H1 (cell line): ENCODE measurements around the gene PEX1. TPM values are rescaled to one million over a fixed set of nuclear protein-coding genes. Genes with fewer than 3 reads are reported as not detected.
A peak's percentile ranks its signal among the peaks of the same experiment; 100 is the strongest.

Experiments
- CTCF ChIA-PET: fragments of 300-600 bp; sonication (Branson Sonifier 250); formaldehyde crosslinking; loops from one replicate; lab custom pipeline; 2021; ENCODE audit not compliant: partially characterized antibody; lab: Charles Lee
- POLR2A ChIA-PET: fragments of 300-600 bp; sonication (Branson Sonifier 250); formaldehyde crosslinking; loops from one replicate; lab custom pipeline; 2021; ENCODE audit warnings: inconsistent platforms; ENCODE audit not compliant: partially characterized antibody; lab: Charles Lee
- DNase-seq, 2 experiments: peaks; one replicate each; pipeline versions ENCODE4 v3.0.0 to v3.0.0-alpha.2; 2010 to 2022; ENCODE audit warnings: low spot score in 2 of 2, low read depth in 1 of 2, mixed read lengths in 1 of 2
- FAIRE-seq: peaks from 2 replicates; lab custom pipeline; 2011; peaks lifted over from hg19 to GRCh38; lab: Jason Lieb, UNC
- H2AFZ ChIP-seq: 2 replicates; pipeline ENCODE4 v1.8.1; 2012; ENCODE audit warnings: low read length, inconsistent platforms
- H2AK5ac ChIP-seq: 2 replicates; pipeline ENCODE4 v1.6.1; 2013; ENCODE audit warnings: low read depth, low read length
- H2BK120ac ChIP-seq: replicated peaks from 2 replicates; pipeline ENCODE3; 2013; ENCODE audit warnings: low read depth, low read length, inconsistent platforms
- H2BK12ac ChIP-seq: 2 replicates; pipeline ENCODE4 v1.6.1; 2013; ENCODE audit warnings: low read depth, low read length
- H2BK15ac ChIP-seq: 2 replicates; pipeline ENCODE4 v1.6.1; 2013; ENCODE audit warnings: low read length
- H2BK20ac ChIP-seq: 2 replicates; pipeline ENCODE4 v1.6.1; 2013; ENCODE audit warnings: low read length
- H2BK5ac ChIP-seq: 2 replicates; pipeline ENCODE4 v1.6.1; 2013; ENCODE audit warnings: low read depth, low read length
- H3K14ac ChIP-seq: 2 replicates; pipeline ENCODE4 v1.6.1; 2013; ENCODE audit warnings: inconsistent platforms; ENCODE audit not compliant: insufficient read length
- H3K18ac ChIP-seq: 2 replicates; pipeline ENCODE4 v1.6.1; 2013; ENCODE audit warnings: low read length; ENCODE audit errors: extremely low read depth
- H3K23ac ChIP-seq: 2 replicates; pipeline ENCODE4 v1.6.1; 2013; ENCODE audit warnings: inconsistent platforms; ENCODE audit not compliant: insufficient read length
- H3K23me2 ChIP-seq: 2 replicates; pipeline ENCODE4 v1.6.1; 2013; ENCODE audit warnings: low read depth, low read length
- H3K27ac ChIP-seq: 2 replicates; pipeline ENCODE4 v1.6.1; 2011; ENCODE audit warnings: low read depth, low read length, inconsistent platforms
- H3K27me3 ChIP-seq, 4 experiments: replicated peaks in 1 of 4; 1 replicate in 1 of 4; 2 replicates in 3 of 4; pipeline versions ENCODE4 v1.6.1 to v1.8.1; 2011 to 2013; ENCODE audit warnings: low read length in 3 of 4, mild to moderate bottlenecking in 3 of 4, inconsistent platforms in 2 of 4, mixed read lengths in 2 of 4, moderate library complexity in 1 of 4; ENCODE audit not compliant: control insufficient read depth in 3 of 4, insufficient read depth in 3 of 4; ENCODE audit errors: extremely low read depth in 1 of 4
- H3K36me3 ChIP-seq, 4 experiments: 2 replicates each; pipeline versions ENCODE4 v1.6.1 to v1.8.1; 2011 to 2013; ENCODE audit warnings: mild to moderate bottlenecking in 4 of 4, low read length in 3 of 4, moderate library complexity in 2 of 4, control low read depth in 1 of 4, inconsistent platforms in 1 of 4; ENCODE audit not compliant: insufficient read depth in 4 of 4, control insufficient read depth in 2 of 4
- H3K4ac ChIP-seq: replicated peaks from 2 replicates; pipeline ENCODE3; 2013; ENCODE audit warnings: low read length, low read depth, mixed read lengths, inconsistent platforms; ENCODE audit not compliant: insufficient read length
- H3K4me1 ChIP-seq, 4 experiments: replicated peaks in 1 of 4; 1 replicate in 1 of 4; 2 replicates in 3 of 4; pipeline versions ENCODE4 v1.6.1 to v1.8.1; 2011 to 2013; ENCODE audit warnings: low read length in 3 of 4, inconsistent platforms in 2 of 4, mixed read lengths in 1 of 4; ENCODE audit not compliant: insufficient read depth in 4 of 4, control insufficient read depth in 3 of 4
- H3K4me2 ChIP-seq, 2 experiments: 2 replicates each; pipeline versions ENCODE4 v1.6.1 to v1.8.1; 2011 to 2013; ENCODE audit warnings: low read depth in 2 of 2, low read length in 2 of 2, control low read depth in 1 of 2, inconsistent platforms in 1 of 2, mild to moderate bottlenecking in 1 of 2; ENCODE audit not compliant: insufficient read depth in 1 of 2
- H3K4me3 ChIP-seq, 4 experiments: fragments of 200-600, 300-600 bp in 1 of 4; sonication (generic), shearing (Covaris generic), sonication (Bioruptor Twin) in 1 of 4; 2 replicates each; pipeline versions ENCODE4 v1.5.1 to v1.8.1; 2011 to 2016; ENCODE audit warnings: low read length in 4 of 4, low read depth in 3 of 4, control low read depth in 2 of 4, inconsistent platforms in 2 of 4, mild to moderate bottlenecking in 2 of 4, mixed read lengths in 1 of 4, moderate library complexity in 1 of 4; ENCODE audit not compliant: insufficient read depth in 2 of 4; ENCODE audit errors: extremely low read depth in 1 of 4
- H3K56ac ChIP-seq: replicated peaks from 2 replicates; pipeline ENCODE3; 2013; ENCODE audit warnings: low read depth, mild to moderate bottlenecking, mixed read lengths, low read length, inconsistent platforms; ENCODE audit not compliant: insufficient read length
- H3K79me1 ChIP-seq: 2 replicates; pipeline ENCODE4 v1.6.1; 2013; ENCODE audit warnings: low read depth, low read length, control low read depth
- H3K79me2 ChIP-seq, 2 experiments: 2 replicates each; pipeline versions ENCODE4 v1.6.1 to v1.8.1; 2012 to 2013; ENCODE audit warnings: low read length in 2 of 2, mild to moderate bottlenecking in 2 of 2, inconsistent platforms in 1 of 2; ENCODE audit not compliant: insufficient read depth in 2 of 2, control insufficient read depth in 1 of 2
- H3K9ac ChIP-seq, 4 experiments: replicated peaks in 1 of 4; 1 replicate in 1 of 4; 2 replicates in 3 of 4; pipeline versions ENCODE4 v1.6.1 to v1.8.1; 2011 to 2013; ENCODE audit warnings: low read depth in 3 of 4, low read length in 3 of 4, control low read depth in 2 of 4, mild to moderate bottlenecking in 2 of 4, moderate library complexity in 2 of 4, inconsistent platforms in 1 of 4; ENCODE audit errors: extremely low read depth in 1 of 4
- H3K9me3 ChIP-seq, 2 experiments: 2 replicates each; pipeline versions ENCODE4 v1.6.1 to v1.8.1; 2012 to 2013; ENCODE audit warnings: mild to moderate bottlenecking in 2 of 2, moderate library complexity in 2 of 2, control low read depth in 1 of 2, inconsistent platforms in 1 of 2, low read depth in 1 of 2, low read length in 1 of 2, mixed read lengths in 1 of 2; ENCODE audit not compliant: insufficient read depth in 2 of 2
- H4K20me1 ChIP-seq, 2 experiments: replicated peaks in 1 of 2; 2 replicates each; pipeline versions ENCODE3 to v1.8.1; 2011 to 2013; ENCODE audit warnings: inconsistent platforms in 2 of 2, low read length in 2 of 2, mild to moderate bottlenecking in 1 of 2; ENCODE audit not compliant: insufficient read depth in 2 of 2, control insufficient read depth in 1 of 2
- H4K5ac ChIP-seq: 2 replicates; pipeline ENCODE4 v1.6.1; 2013; ENCODE audit warnings: low read length, low read depth, mixed read lengths, inconsistent platforms; ENCODE audit not compliant: insufficient read length
- H4K8ac ChIP-seq: 2 replicates; pipeline ENCODE4 v1.8.0; 2013; ENCODE audit warnings: mild to moderate bottlenecking, moderate library complexity, low read length, inconsistent platforms; ENCODE audit not compliant: insufficient read depth; ENCODE audit errors: extremely low read depth
- H4K91ac ChIP-seq: replicated peaks from 2 replicates; pipeline ENCODE3; 2013; ENCODE audit warnings: low read length, mixed read lengths, inconsistent platforms; ENCODE audit not compliant: insufficient read length
- KDM5A ChIP-seq: fragments of 200-600 bp; IDR thresholded peaks from 2 replicates; pipeline ENCODE4 v1.7.1; 2012; ENCODE audit warnings: mild to moderate bottlenecking, low read length, inconsistent platforms, mixed read lengths
- NANOG ChIP-seq: IDR thresholded peaks from 2 replicates; pipeline ENCODE4 v1.6.1; 2011; ENCODE audit warnings: low read length, low read depth, mild to moderate bottlenecking, inconsistent platforms; ENCODE audit not compliant: insufficient read depth, poor library complexity, severe bottlenecking
- SAP30 ChIP-seq: fragments of 300-600 bp; sonication (generic); IDR thresholded peaks from 2 replicates; pipeline ENCODE4 v1.7.1; 2012; ENCODE audit warnings: low read length, moderate library complexity, mild to moderate bottlenecking, inconsistent platforms; ENCODE audit not compliant: insufficient read depth, insufficient replicate concordance
- WGBS, 2 experiments: shearing (Covaris generic) in 1 of 2; methylation state at CpG; one replicate each; pipeline versions ENCODE4 v1.1.6 to v1.1.7; 2013 to 2015; ENCODE audit warnings: low lambda C conversion rate in 2 of 2, mixed read lengths in 2 of 2, inconsistent platforms in 1 of 2, low coverage in 1 of 2, missing lambda C conversion rate in 1 of 2; ENCODE audit not compliant: insufficient replicate concordance in 2 of 2, insufficient coverage in 1 of 2, insufficient read length in 1 of 2; ENCODE audit errors: extremely low coverage in 1 of 2, missing lambda C conversion rate in 1 of 2; 5-methylcytosine and 5-hydroxymethylcytosine counted together
- polyA plus RNA-seq, 7 experiments: library from polyadenylated mRNA; depleted of rRNA in 3 of 7; stranded (reverse) in 5 of 7; unstranded in 2 of 7; fragments of >200 nt in 5 of 7; fragments of 200-250 nt in 2 of 7; gene quantifications; 1 replicate in 5 of 7; 2 replicates in 1 of 7; 4 replicates in 1 of 7; pipeline versions ENCODE4 v1.2.1 to v1.2.3, GENCODE V29; 2011 to 2013; ENCODE audit warnings: missing spikeins in 2 of 7, mixed read lengths in 2 of 7
- total RNA-seq: library from RNA; stranded (reverse); fragmentation: NEBNext Ultra II Directional; extraction: Animal tissue kit (Norgen Biotek cat#: 25700); gene quantifications from 2 replicates; pipeline ENCODE4 v1.2.1, GENCODE V29; 2021

The PEX1 gene
- total and polyA plus RNA-seq, 2 of the 8 experiments (the other 6 are each of a cell fraction or from before 2014, with no cell fraction given) = 16.4 to 23.9 TPM

DNA sequence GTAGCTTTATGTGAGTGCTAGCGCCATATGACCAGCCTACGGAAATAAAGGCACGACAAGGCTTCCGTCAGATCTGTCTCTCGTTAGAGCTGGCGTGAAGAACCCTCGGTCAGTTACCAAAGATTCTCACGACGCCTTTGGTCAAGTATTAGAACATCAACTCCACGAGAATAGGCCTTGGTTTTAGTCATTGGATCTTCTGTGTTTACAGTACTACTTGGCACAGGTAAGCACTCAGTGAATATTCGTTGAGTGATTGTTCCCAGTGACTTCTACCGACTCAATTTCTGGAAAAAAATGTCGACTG lies 591 bp upstream of the PEX1 start:
- Histone ChIP-seq H3K4me2 (peak overlapping the region; percentile 65 to 94), H3K9me3 (no peaks in the 10 kb centered on the region), H2BK12ac (peak overlapping the region; percentile 97; the same call in 1 of the 2 replicates), H2BK120ac (no peak overlapping the region), H2BK15ac (no peak overlapping the region), H3K27ac (peak overlapping the region; percentile 92), H3K4ac (no peak overlapping the region), H3K4me3 (peak overlapping the region; percentile 87 to 100 (median 96)), H3K79me2 (peaks cover 0 to 40% of the 10 kb centered on the region in 2 experiments; a peak in 3 of 4 replicates), H3K23ac (no peak overlapping the region), H3K4me1 (peaks cover 0 to 4% (median 3%) of the 10 kb centered on the region in 4 experiments; a peak in 4 of 7 replicates), H2AFZ (peak overlapping the region; percentile 99), H4K5ac (peak overlapping the region; percentile 38), H3K36me3 (peaks cover 8 to 32% (median 17%) of the 10 kb centered on the region in 4 experiments; a peak in 7 of 8 replicates), H4K20me1 (no peaks in the 10 kb centered on the region), H3K18ac (peak overlapping the region; percentile 95; the same call in 1 of the 2 replicates), H3K79me1 (no peaks in the 10 kb centered on the region), H4K8ac (peak overlapping the region; percentile 96; the same call in 1 of the 2 replicates), H3K23me2 (peaks cover 13% of the 10 kb centered on the region), H3K27me3 (no peaks in the 10 kb centered on the region), H4K91ac (no peak overlapping the region), H2AK5ac (no peak overlapping the region), H3K9ac (peak overlapping the region; percentile 78 to 100 (median 95)), H2BK5ac (peak overlapping the region; percentile 97), H3K56ac (no peak overlapping the region), H3K14ac (no peak overlapping the region), H2BK20ac (no peak overlapping the region)
- CTCF ChIA-PET = interaction anchor here (0.8 to 1.9 kb wide), 12 partner anchors 10 to 84 kb away, joined by 3 to 12 read pairs (median 3); no protein-coding TSS in a partner anchor
- DNase-seq (no peak), FAIRE-seq (no peak)
- no peak for TF ChIP-seq SAP30
- TF ChIP-seq KDM5A = peak; percentile 85; the same call in 1 of the 2 replicates
- TF ChIP-seq NANOG = no peak
- POLR2A ChIA-PET = interaction anchor here (0.7 to 2.5 kb wide), 12 partner anchors 9 to 283 kb away, joined by 3 to 12 read pairs (median 4); partner anchors contain the start of genes ANKIB1, FAM133B, GATAD1 and KRIT1
- WGBS, 2 experiments = 3% methylated on average over 13 of the region's 13 CpGs; no CpG with 5 or more reads in 1 of the 2 experiments
